ENCODE data around the gene R3HDM2.

R3HDM2 gene

DNA sequence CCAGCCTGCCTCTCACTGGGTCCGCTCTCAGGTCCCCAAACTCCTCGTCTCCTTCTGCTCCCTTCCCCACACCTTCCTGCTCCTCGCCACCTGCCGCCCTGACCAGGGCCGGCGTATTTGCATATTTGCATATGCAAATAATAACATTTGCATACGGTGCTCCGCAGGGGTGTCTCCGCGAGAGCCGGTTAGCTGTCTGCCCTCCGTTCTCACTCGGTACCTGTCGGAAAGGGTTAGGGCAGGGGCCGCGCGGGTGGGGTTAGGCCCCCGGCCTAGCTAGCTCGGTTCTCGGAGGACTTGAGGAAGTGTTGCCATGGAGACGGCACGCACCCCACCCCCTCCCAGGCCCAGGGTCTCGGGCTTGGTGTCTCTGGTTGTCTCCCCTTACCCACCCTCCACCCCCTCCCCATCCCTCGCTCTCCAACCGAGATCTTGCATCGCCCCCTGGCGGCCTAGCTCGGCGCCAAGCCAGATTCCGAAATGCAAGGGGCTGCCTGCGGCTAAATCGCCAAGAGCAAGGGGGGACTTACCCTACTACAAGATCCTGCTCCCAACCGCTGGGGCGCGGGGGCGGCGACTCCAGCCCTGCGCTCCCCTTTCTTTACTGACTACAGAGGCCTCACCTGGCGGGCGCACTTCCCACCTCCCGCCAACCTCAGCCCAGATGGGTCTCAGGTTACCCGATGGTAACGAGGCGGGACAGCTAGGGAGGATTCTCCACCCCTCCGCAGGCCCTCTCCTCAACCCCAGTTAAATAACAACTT, 188.0 kb downstream of the R3HDM2 start:
- Histone ChIP-seq H3K36me3 (ENCODE audit: control insufficient read depth, insufficient read depth, low read length) (no peaks in the 10 kb centered on the region), H3K4me1 (ENCODE audit: control insufficient read depth, insufficient read depth, low read length) (peaks cover 42% of the 10 kb centered on the region), H3K4me3 (ENCODE audit: low read depth, low read length) (peak overlapping the region; percentile 73), H3K27me3 (ENCODE audit: control insufficient read depth, insufficient read depth, low read length) (peaks cover 60% of the 10 kb centered on the region), H3K27ac (ENCODE audit: low read depth, low read length) (no peak overlapping the region; the same call in 1 of the 2 replicates), H3K9me3 (ENCODE audit: control insufficient read depth, insufficient read depth, low read depth, low read length) (no peaks in the 10 kb centered on the region), H3K9ac (ENCODE audit: low read length) (peak overlapping the region; percentile 40)

DNA sequence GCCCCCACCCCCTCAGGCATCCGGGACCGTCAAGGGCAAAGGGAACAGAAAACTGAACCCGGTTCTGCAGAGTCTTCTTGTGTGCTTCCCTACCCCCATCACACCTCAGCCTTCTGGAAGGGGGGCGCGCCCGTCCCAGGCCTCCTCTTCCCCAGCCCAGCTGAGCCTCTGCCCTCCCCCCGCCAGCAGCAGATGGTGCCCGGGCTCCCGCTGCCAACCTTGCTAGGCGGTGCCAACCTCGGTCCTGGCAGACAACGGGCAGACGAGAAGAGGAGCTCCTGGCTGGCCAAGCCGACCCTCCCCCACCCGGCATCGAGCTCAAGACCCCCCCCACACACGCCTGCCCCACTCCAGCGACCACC, 188.5 kb downstream of the R3HDM2 start:
- H3K9ac ChIP-seq (ENCODE audit: low read length) = no peak overlapping the region
- H3K27ac ChIP-seq (ENCODE audit: low read depth, low read length) = no peak overlapping the region
- no peaks in the 10 kb centered on the region for H3K9me3 ChIP-seq (ENCODE audit: control insufficient read depth, insufficient read depth, low read depth, low read length)
- H3K4me1 ChIP-seq (ENCODE audit: control insufficient read depth, insufficient read depth, low read length) = peaks cover 44% of the 10 kb centered on the region
- peaks cover 66% of the 10 kb centered on the region for H3K27me3 ChIP-seq (ENCODE audit: control insufficient read depth, insufficient read depth, low read length)
- no peaks in the 10 kb centered on the region for H3K36me3 ChIP-seq (ENCODE audit: control insufficient read depth, insufficient read depth, low read length)
- H3K4me3 ChIP-seq (ENCODE audit: low read depth, low read length) = peak overlapping the region; percentile 73

- no peaks in the 10 kb centered on the region for H3K36me3 ChIP-seq (ENCODE audit: control insufficient read depth, insufficient read depth, low read length)
- peak overlapping the region; percentile 12 for H3K9ac ChIP-seq (ENCODE audit: low read length)
- H3K9me3 ChIP-seq (ENCODE audit: control insufficient read depth, insufficient read depth, low read depth, low read length) = no peaks in the 10 kb centered on the region
- no peak overlapping the region for H3K27ac ChIP-seq (ENCODE audit: low read depth, low read length)
- H3K4me1 ChIP-seq (ENCODE audit: control insufficient read depth, insufficient read depth, low read length) = peaks cover 44% of the 10 kb centered on the region
- peaks cover 72% of the 10 kb centered on the region for H3K27me3 ChIP-seq (ENCODE audit: control insufficient read depth, insufficient read depth, low read length)
- H3K4me3 ChIP-seq (ENCODE audit: low read depth, low read length) = peak overlapping the region; percentile 73
Measured at GRCh38 chr12:57241402-57242310, 189.2 kb downstream of the R3HDM2 start.

- peak overlapping the region; percentile 81 for H3K9ac ChIP-seq (ENCODE audit: low read length)
- no peak overlapping the region for H3K27ac ChIP-seq (ENCODE audit: low read depth, low read length)
- H3K36me3 ChIP-seq (ENCODE audit: control insufficient read depth, insufficient read depth, low read length) = no peaks in the 10 kb centered on the region
- H3K4me1 ChIP-seq (ENCODE audit: control insufficient read depth, insufficient read depth, low read length) = peaks cover 47% of the 10 kb centered on the region
- H3K9me3 ChIP-seq (ENCODE audit: control insufficient read depth, insufficient read depth, low read depth, low read length) = no peaks in the 10 kb centered on the region
- peaks cover 79% of the 10 kb centered on the region for H3K27me3 ChIP-seq (ENCODE audit: control insufficient read depth, insufficient read depth, low read length)
- H3K4me3 ChIP-seq (ENCODE audit: low read depth, low read length) = peak overlapping the region; percentile 73
Measured at GRCh38 chr12:57240926-57241401, 189.9 kb downstream of the R3HDM2 start.

DNA sequence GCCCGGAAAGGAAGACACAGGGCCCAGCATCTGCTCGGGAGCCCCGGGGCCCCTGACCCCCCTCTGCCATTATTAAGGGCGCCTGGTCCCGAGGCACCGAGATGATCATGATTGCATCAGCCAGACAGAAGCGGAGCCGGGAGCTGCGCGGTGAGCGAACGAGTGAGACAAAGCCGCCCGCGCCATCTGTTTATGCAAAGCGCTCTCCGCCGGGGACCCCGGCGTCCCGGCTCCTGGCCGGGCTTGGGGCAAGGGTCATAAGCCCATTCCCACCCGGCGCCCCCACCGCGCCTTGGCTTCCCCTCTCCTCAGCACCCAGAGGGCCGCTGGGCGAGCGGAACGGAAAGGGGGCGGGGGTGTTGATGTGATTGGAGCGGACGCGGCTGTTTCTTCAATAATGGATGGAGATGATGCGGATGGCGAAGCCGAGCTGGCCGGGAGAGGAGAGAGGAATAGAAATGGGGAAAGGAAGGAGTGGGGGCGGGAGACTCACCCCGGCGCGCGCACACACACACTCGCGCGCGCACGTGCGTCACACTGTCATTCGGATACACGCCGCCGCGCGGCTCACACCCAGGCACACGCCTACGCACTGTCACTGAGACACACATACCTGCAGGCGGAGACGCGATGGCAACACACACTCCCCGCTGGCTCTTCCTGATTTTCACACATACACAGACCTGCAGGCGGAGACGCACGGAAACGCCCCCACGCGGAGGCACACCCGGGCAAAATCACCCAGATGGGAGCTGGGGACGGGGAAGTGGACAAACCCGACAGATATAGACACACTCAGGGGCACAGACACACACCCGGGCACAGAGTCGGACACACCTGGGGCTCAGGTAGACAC, 190.5 kb downstream of the R3HDM2 start:
- Histone ChIP-seq H3K4me1 (ENCODE audit: control insufficient read depth, insufficient read depth, low read length) (peaks cover 52% of the 10 kb centered on the region), H3K27ac (ENCODE audit: low read depth, low read length) (no peak overlapping the region), H3K27me3 (ENCODE audit: control insufficient read depth, insufficient read depth, low read length) (peaks cover 86% of the 10 kb centered on the region), H3K9ac (ENCODE audit: low read length) (peak overlapping the region; percentile 81), H3K9me3 (ENCODE audit: control insufficient read depth, insufficient read depth, low read depth, low read length) (no peaks in the 10 kb centered on the region), H3K36me3 (ENCODE audit: control insufficient read depth, insufficient read depth, low read length) (no peaks in the 10 kb centered on the region), H3K4me3 (ENCODE audit: low read depth, low read length) (peak overlapping the region; percentile 73)

DNA sequence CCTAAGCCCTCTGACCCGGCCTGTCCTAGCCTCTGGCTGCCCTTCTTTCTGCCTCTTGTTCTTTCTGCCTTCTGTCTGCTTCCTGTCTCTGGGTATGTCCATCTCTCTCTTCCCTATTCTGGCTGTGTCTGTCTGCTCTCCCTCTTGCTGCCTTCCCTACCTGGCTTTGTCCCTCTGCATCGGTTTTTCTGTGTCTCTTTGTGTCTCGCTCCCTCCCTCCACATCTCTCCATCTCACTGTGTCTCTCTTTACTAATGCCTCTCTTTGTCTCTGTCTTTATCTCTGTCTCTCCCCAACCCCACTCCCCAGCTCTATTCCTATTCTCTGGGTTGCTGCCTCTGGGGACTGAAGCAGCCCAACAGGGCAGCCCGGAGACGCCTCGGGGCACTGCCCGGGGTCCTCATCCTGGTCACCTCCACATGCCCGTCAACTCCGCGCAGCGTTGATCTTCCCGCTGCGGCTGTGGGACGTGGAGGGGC, 191.2 kb downstream of the R3HDM2 start:
- Histone ChIP-seq H3K4me3 (ENCODE audit: low read depth, low read length) (peak overlapping the region; percentile 73), H3K9ac (ENCODE audit: low read length) (peak overlapping the region; percentile 81), H3K27me3 (ENCODE audit: control insufficient read depth, insufficient read depth, low read length) (peaks cover 89% of the 10 kb centered on the region), H3K36me3 (ENCODE audit: control insufficient read depth, insufficient read depth, low read length) (peaks cover 1% of the 10 kb centered on the region), H3K4me1 (ENCODE audit: control insufficient read depth, insufficient read depth, low read length) (peaks cover 55% of the 10 kb centered on the region), H3K27ac (ENCODE audit: low read depth, low read length) (no peak overlapping the region), H3K9me3 (ENCODE audit: control insufficient read depth, insufficient read depth, low read depth, low read length) (no peaks in the 10 kb centered on the region)

- H3K9me3 ChIP-seq (ENCODE audit: control insufficient read depth, insufficient read depth, low read depth, low read length) = no peaks in the 10 kb centered on the region
- peak overlapping the region; percentile 73 for H3K4me3 ChIP-seq (ENCODE audit: low read depth, low read length)
- peaks cover 54% of the 10 kb centered on the region for H3K4me1 ChIP-seq (ENCODE audit: control insufficient read depth, insufficient read depth, low read length)
- H3K27me3 ChIP-seq (ENCODE audit: control insufficient read depth, insufficient read depth, low read length) = peaks cover 89% of the 10 kb centered on the region
- H3K36me3 ChIP-seq (ENCODE audit: control insufficient read depth, insufficient read depth, low read length) = peaks cover 8% of the 10 kb centered on the region
- H3K9ac ChIP-seq (ENCODE audit: low read length) = peak overlapping the region; percentile 81
- no peak overlapping the region for H3K27ac ChIP-seq (ENCODE audit: low read depth, low read length)
Measured at GRCh38 chr12:57238854-57239554, 191.8 kb downstream of the R3HDM2 start.

DNA sequence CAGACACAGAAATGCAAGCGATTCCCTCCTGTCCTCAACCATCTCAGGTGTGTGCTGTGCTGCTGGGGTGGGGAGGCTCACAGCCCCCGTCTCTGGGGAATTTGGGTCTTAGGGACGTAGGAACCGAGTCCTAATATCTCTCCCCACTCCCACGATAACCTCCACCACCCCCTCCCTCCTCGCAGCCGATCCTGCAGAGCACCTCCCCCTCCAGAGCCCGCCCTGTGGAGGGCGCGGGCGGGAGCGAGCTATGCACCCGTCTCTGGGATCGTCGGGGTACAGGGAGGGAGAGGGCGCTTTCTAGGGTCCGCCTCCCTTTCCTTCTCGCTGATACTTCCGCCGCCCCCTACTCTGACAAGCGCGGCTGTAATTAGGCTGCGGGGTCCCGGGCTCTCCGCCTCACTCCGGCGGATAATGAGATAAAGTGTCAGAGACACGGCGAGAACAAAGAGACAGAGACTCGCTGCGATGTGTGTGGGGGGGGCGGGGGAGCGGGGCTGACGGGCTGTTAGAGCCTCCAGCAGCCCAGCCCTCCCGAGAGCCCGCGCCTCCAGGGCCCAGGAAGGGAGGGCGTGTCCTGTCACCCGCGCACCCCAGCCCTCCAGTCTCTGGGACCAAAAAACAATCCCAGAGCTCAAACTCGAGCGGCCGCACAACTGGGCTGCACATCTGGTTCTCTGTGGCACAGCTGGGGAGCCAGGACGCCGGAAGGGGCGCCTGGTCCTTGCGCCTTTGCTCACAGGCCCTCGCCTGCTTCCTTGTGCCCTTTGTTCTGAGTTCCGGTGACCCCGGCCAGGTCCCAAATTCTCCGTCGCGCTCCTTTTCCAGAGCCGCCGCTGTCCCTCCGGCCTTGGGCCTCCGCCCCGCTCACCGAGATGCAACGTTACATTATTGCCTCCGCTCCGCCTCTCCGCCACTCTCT, 192.7 kb downstream of the R3HDM2 start:
- H3K4me3 ChIP-seq (ENCODE audit: low read depth, low read length) = peak overlapping the region; percentile 73
- H3K36me3 ChIP-seq (ENCODE audit: control insufficient read depth, insufficient read depth, low read length) = peaks cover 16% of the 10 kb centered on the region
- no peak overlapping the region for H3K27ac ChIP-seq (ENCODE audit: low read depth, low read length)
- H3K27me3 ChIP-seq (ENCODE audit: control insufficient read depth, insufficient read depth, low read length) = peaks cover 88% of the 10 kb centered on the region
- peak overlapping the region; percentile 69 for H3K9ac ChIP-seq (ENCODE audit: low read length)
- no peaks in the 10 kb centered on the region for H3K9me3 ChIP-seq (ENCODE audit: control insufficient read depth, insufficient read depth, low read depth, low read length)
- H3K4me1 ChIP-seq (ENCODE audit: control insufficient read depth, insufficient read depth, low read length) = peaks cover 54% of the 10 kb centered on the region

- Histone ChIP-seq H3K36me3 (ENCODE audit: control insufficient read depth, insufficient read depth, low read length) (peaks cover 22% of the 10 kb centered on the region), H3K27ac (ENCODE audit: low read depth, low read length) (no peak overlapping the region), H3K4me1 (ENCODE audit: control insufficient read depth, insufficient read depth, low read length) (peaks cover 54% of the 10 kb centered on the region), H3K4me3 (ENCODE audit: low read depth, low read length) (peak overlapping the region; percentile 73), H3K9me3 (ENCODE audit: control insufficient read depth, insufficient read depth, low read depth, low read length) (no peaks in the 10 kb centered on the region), H3K9ac (ENCODE audit: low read length) (peak overlapping the region; percentile 25), H3K27me3 (ENCODE audit: control insufficient read depth, insufficient read depth, low read length) (peaks cover 85% of the 10 kb centered on the region)
Measured at GRCh38 chr12:57237596-57237931, 193.3 kb downstream of the R3HDM2 start.

All from HUES6 (cell line).